OCI-LY3 (cell line): Measurements from ENCODE around the gene PROSER3.

Experiments used
- EZH2phosphoT487 ChIP-seq: fragments of 200-600 bp; shearing (Covaris generic); IDR thresholded peaks from 2 replicates; pipeline ENCODE4 v1.6.1; 2018; ENCODE audit warnings: antibody characterized with exemption, mixed run types, low read depth
- TF ChIP-seq, protein P1 (sequence below): fragments of 200-600, 300-600 bp; sonication (generic); IDR thresholded peaks from 2 replicates; pipeline ENCODE4 v1.5.1; 2014; ENCODE audit warnings: antibody characterized with exemption, low read length, low read depth

- TF ChIP-seq, protein P1, sequence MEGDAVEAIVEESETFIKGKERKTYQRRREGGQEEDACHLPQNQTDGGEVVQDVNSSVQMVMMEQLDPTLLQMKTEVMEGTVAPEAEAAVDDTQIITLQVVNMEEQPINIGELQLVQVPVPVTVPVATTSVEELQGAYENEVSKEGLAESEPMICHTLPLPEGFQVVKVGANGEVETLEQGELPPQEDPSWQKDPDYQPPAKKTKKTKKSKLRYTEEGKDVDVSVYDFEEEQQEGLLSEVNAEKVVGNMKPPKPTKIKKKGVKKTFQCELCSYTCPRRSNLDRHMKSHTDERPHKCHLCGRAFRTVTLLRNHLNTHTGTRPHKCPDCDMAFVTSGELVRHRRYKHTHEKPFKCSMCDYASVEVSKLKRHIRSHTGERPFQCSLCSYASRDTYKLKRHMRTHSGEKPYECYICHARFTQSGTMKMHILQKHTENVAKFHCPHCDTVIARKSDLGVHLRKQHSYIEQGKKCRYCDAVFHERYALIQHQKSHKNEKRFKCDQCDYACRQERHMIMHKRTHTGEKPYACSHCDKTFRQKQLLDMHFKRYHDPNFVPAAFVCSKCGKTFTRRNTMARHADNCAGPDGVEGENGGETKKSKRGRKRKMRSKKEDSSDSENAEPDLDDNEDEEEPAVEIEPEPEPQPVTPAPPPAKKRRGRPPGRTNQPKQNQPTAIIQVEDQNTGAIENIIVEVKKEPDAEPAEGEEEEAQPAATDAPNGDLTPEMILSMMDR, result no peak
- TF ChIP-seq EZH2phosphoT487, result no peak
Measured at GRCh38 chr19:35805526-35806102, 47.6 kb downstream of the PROSER3 start.
